Subcutaneous adipose tissue (tissue), 4 donors: ENCODE measurements around the gene SNW1. TPM values are rescaled to one million over a fixed set of nuclear protein-coding genes. Genes with fewer than 3 reads are reported as not detected.

ENCODE experiments used
- CTCF ChIP-seq: fragments of 450-650 bp; IDR thresholded peaks from one replicate; pipeline ENCODE4 v1.5.1; 2016; ENCODE audit warnings: low read depth, mild to moderate bottlenecking, control low read depth, antibody characterized with exemption, moderate library complexity
- total RNA-seq, 4 donors: library from RNA; depleted of rRNA; stranded (reverse); fragments of >200 nt; gene quantifications; one replicate each; pipeline ENCODE4 v1.1.0, GENCODE V29; 2016

Gene SNW1
- total RNA-seq, 4 donors from 2014 or later = 42.5 to 53.3 (median 50.1) TPM

GRCh38 chr14:77708749-77709148 is 52.2 kb downstream of the SNW1 start:
- TF ChIP-seq CTCF = no peak

- no peak for TF ChIP-seq CTCF
These were observed 53.1 kb downstream of the SNW1 start, which contains the start of the genes ALKBH1 and SLIRP for GRCh38 chr14:77707724-77708408. Gene ALKBH1 (minus strand): TSS chr14:77708023. CDS start chr14:77708004, 19 bp downstream. Gene SLIRP (plus strand): TSS chr14:77708103. CDS start chr14:77708112, 9 bp downstream.

GRCh38 chr14:77707355-77707723 is 53.6 kb downstream of the SNW1 start:
- TF ChIP-seq CTCF = no peak

- no peak for TF ChIP-seq CTCF
These were observed 69.7 kb downstream of the SNW1 start for GRCh38 chr14:77691259-77691658.

- no peak for TF ChIP-seq CTCF
These were observed 78.8 kb downstream of the SNW1 start for GRCh38 chr14:77682158-77682553.

- TF ChIP-seq CTCF = no peak
These were observed 79.5 kb downstream of the SNW1 start for GRCh38 chr14:77681196-77682157.

- TF ChIP-seq CTCF = no peak
These were observed 86.0 kb downstream of the SNW1 start for GRCh38 chr14:77674931-77675330.
